HepG2 (cell line): Measurements from ENCODE around the gene UVSSA. TPM values are rescaled to one million over a fixed set of nuclear protein-coding genes. Genes with fewer than 3 reads are reported as not detected.
A peak's percentile ranks its signal among the peaks of the same experiment; 100 is the strongest.

Experiments
- ATF1 ChIP-seq: IDR thresholded peaks from 2 replicates; pipeline ENCODE4 v1.6.1; 2016; ENCODE audit warnings: mild to moderate bottlenecking, control low read depth
- FOXK1 ChIP-seq: sonication (generic); formaldehyde crosslinking; IDR thresholded peaks from 2 replicates; pipeline ENCODE4 v1.4.0; 2020; ENCODE audit warnings: low read depth, missing genetic modification reagents, borderline replicate concordance
- KLF11 ChIP-seq: IDR thresholded peaks from 2 replicates; pipeline ENCODE4 v1.6.1; 2016; ENCODE audit warnings: missing compliant biosample characterization
- NFKB2 ChIP-seq: sonication (generic); formaldehyde crosslinking; IDR thresholded peaks from 2 replicates; pipeline ENCODE4 v1.4.0; 2020; ENCODE audit warnings: missing genetic modification reagents, borderline replicate concordance
- NR1H2 ChIP-seq: sonication (generic); formaldehyde crosslinking; IDR thresholded peaks from 2 replicates; pipeline ENCODE4 v1.8.1; 2022; ENCODE audit warnings: low read depth, missing genetic modification reagents, borderline replicate concordance
- POLR2AphosphoS5 ChIP-seq: IDR thresholded peaks from 2 replicates; pipeline ENCODE4 v1.6.1; 2012; ENCODE audit warnings: low read depth, low read length
- RBM22 ChIP-seq: fragments of 200-400 bp; formaldehyde crosslinking; optimal IDR thresholded peaks from 2 replicates; pipeline ENCODE3; 2017; ENCODE audit warnings: mild to moderate bottlenecking, low read length, moderate library complexity
- SNAPC2 ChIP-seq: sonication (generic); formaldehyde crosslinking; IDR thresholded peaks from 2 replicates; pipeline ENCODE4 v1.8.1; 2022; ENCODE audit warnings: mild to moderate bottlenecking, missing genetic modification reagents
- SRSF4 ChIP-seq: fragments of 200-400 bp; formaldehyde crosslinking; IDR thresholded peaks from one replicate; pipeline ENCODE4 v1.6.1; 2018; ENCODE audit warnings: mild to moderate bottlenecking, low read depth, low read length, moderate library complexity; ENCODE audit not compliant: poor library complexity, severe bottlenecking
- TEAD3 ChIP-seq: optimal IDR thresholded peaks from 2 replicates; pipeline ENCODE3; 2016; ENCODE audit warnings: borderline replicate concordance
- ZNF367 ChIP-seq: sonication (generic); formaldehyde crosslinking; IDR thresholded peaks from 2 replicates; pipeline ENCODE4 v1.4.0; 2020; ENCODE audit warnings: missing genetic modification reagents, borderline replicate concordance
- ZNF501 ChIP-seq: sonication (generic); formaldehyde crosslinking; IDR thresholded peaks from 2 replicates; pipeline ENCODE4 v1.5.1; 2020; ENCODE audit warnings: mild to moderate bottlenecking, moderate library complexity, missing genetic modification reagents
- ZNF543 ChIP-seq: sonication (generic); formaldehyde crosslinking; IDR thresholded peaks from 2 replicates; pipeline ENCODE4 v1.4.0; 2020; ENCODE audit warnings: mild to moderate bottlenecking, missing genetic modification reagents
- ZNF557 ChIP-seq: sonication (generic); formaldehyde crosslinking; IDR thresholded peaks from 2 replicates; pipeline ENCODE4 v1.4.0; 2020; ENCODE audit warnings: missing genetic modification reagents
- ZNF567 ChIP-seq: sonication (generic); formaldehyde crosslinking; IDR thresholded peaks from 2 replicates; pipeline ENCODE4 v1.8.1; 2023; ENCODE audit warnings: mild to moderate bottlenecking, missing genetic modification reagents, borderline replicate concordance
- ZNF615 ChIP-seq: sonication (generic); formaldehyde crosslinking; IDR thresholded peaks from 2 replicates; pipeline ENCODE4 v1.5.0; 2020; ENCODE audit warnings: mild to moderate bottlenecking, missing genetic modification reagents, borderline replicate concordance
- ZNF772 ChIP-seq: sonication (generic); formaldehyde crosslinking; IDR thresholded peaks from 2 replicates; pipeline ENCODE4 v1.5.0; 2020; ENCODE audit warnings: mild to moderate bottlenecking, missing genetic modification reagents
- polyA plus RNA-seq, 8 experiments: library from polyadenylated mRNA; depleted of rRNA in 3 of 8; stranded (reverse) in 7 of 8; unstranded in 1 of 8; fragments of >200 nt; fragmentation: Illumina TruSeq in 4 of 8; extraction: Trizol in 4 of 8; gene quantifications; 2 replicates each; pipeline versions ENCODE4 v1.2.1 to v1.2.3, GENCODE V29; 2011 to 2016; ENCODE audit warnings: low read depth in 4 of 8, missing spikeins in 1 of 8, mixed read lengths in 1 of 8; ENCODE audit not compliant: insufficient read depth in 1 of 8
- total RNA-seq, 5 experiments: library from RNA; depleted of rRNA; stranded (reverse); fragments of >200 nt; fragmentation: Illumina TruSeq; extraction: Trizol; gene quantifications; 2 replicates each; pipeline ENCODE4 v1.2.3, GENCODE V29; 2016; ENCODE audit warnings: low read depth in 1 of 5
- TF ChIP-seq, protein P1 (sequence below): sonication (generic); formaldehyde crosslinking; IDR thresholded peaks from 2 replicates; pipeline ENCODE4 v1.8.0; 2022; ENCODE audit warnings: low read depth, missing genetic modification reagents
- TF ChIP-seq, protein P2 (sequence below): sonication (generic); formaldehyde crosslinking; conservative IDR thresholded peaks from 2 replicates; pipeline ENCODE4 v1.8.0; 2022; ENCODE audit warnings: missing genetic modification reagents
- TF ChIP-seq, protein P3 (sequence below): sonication (generic); formaldehyde crosslinking; IDR thresholded peaks from 2 replicates; pipeline ENCODE4 v1.8.1; 2022; ENCODE audit warnings: low read depth, mild to moderate bottlenecking, missing genetic modification reagents
- TF ChIP-seq, protein P4 (sequence below): sonication (generic); IDR thresholded peaks from 2 replicates; pipeline ENCODE4 v1.6.1; 2016; ENCODE audit warnings: low read depth, borderline replicate concordance

The UVSSA gene
- total and polyA plus RNA-seq, 2 of the 13 experiments (the other 11 are each of a cell fraction or from before 2014, with no cell fraction given): 4.6 to 8.4 TPM

DNA sequence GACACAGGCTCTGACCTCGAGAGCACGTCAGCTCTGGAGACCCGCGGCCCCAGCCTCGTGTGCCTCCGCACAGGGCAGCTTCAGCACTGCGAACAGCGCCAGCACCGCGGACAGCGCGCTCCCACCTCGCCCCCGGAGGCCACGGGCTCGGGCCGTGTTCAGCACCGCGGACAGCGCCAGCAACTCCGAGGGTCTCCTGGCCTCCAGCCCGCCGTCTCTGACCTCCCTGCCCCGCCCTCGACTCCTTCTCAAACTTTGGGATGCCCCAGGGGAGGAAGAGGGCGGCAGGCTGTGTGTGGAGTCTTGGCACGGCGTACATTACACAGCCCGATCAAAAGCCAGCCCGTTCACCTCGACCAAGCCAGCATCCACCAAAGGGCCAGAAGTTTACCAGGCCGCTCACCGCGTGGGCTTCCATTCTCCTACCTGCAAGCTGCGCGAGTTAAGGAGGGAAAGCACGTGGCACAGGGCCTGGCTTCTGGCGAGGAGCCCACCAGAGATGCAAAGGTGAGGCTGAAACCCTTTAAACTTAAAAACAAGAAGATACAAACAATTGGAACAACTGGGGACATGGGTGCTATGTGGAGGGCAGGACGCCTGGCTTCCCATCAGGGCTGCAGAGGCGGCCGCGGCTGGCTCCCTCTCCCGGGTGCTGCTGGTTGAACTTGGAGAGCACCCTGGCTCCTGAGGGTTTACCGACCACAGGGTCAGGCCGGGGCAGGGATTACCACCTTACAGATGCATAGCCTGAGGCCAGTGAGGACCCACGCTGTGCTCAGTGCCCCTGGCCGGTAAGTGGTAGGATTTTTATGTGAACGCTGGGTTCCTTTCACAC lies 63.7 kb downstream of the UVSSA start (continued):
- TF ChIP-seq, protein P1, sequence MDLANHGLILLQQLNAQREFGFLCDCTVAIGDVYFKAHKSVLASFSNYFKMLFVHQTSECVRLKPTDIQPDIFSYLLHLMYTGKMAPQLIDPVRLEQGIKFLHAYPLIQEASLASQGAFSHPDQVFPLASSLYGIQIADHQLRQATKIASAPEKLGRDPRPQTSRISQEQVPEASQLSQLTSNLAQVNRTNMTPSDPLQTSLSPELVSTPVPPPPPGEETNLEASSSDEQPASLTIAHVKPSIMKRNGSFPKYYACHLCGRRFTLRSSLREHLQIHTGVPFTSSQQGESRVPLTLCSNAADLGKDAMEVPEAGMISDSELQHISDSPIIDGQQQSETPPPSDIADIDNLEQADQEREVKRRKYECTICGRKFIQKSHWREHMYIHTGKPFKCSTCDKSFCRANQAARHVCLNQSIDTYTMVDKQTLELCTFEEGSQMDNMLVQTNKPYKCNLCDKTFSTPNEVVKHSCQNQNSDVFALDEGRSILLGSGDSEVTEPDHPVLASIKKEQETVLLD (CRISPR knock-in tag): peak; percentile 99
- TF ChIP-seq SRSF4: no peak
- no peak for TF ChIP-seq POLR2AphosphoS5
- TF ChIP-seq RBM22: no peak
- TF ChIP-seq ZNF615 (CRISPR knock-in tag): peak; percentile 100
- TF ChIP-seq ZNF501 (CRISPR knock-in tag): peak; percentile 100
- TF ChIP-seq KLF11 (CRISPR knock-in tag): peak; percentile 100
- peak; percentile 100 for TF ChIP-seq ZNF367 (CRISPR knock-in tag)
- TF ChIP-seq, protein P2, sequence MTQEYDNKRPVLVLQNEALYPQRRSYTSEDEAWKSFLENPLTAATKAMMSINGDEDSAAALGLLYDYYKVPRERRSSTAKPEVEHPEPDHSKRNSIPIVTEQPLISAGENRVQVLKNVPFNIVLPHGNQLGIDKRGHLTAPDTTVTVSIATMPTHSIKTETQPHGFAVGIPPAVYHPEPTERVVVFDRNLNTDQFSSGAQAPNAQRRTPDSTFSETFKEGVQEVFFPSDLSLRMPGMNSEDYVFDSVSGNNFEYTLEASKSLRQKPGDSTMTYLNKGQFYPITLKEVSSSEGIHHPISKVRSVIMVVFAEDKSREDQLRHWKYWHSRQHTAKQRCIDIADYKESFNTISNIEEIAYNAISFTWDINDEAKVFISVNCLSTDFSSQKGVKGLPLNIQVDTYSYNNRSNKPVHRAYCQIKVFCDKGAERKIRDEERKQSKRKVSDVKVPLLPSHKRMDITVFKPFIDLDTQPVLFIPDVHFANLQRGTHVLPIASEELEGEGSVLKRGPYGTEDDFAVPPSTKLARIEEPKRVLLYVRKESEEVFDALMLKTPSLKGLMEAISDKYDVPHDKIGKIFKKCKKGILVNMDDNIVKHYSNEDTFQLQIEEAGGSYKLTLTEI (CRISPR knock-in tag): peak; percentile 97
- TF ChIP-seq TEAD3 (CRISPR knock-in tag): peak; percentile 95
- no peak for TF ChIP-seq ATF1 (CRISPR knock-in tag)
- peak; percentile 100 for TF ChIP-seq NR1H2 (CRISPR knock-in tag)
- peak; percentile 100 for TF ChIP-seq NFKB2
- TF ChIP-seq, protein P3, sequence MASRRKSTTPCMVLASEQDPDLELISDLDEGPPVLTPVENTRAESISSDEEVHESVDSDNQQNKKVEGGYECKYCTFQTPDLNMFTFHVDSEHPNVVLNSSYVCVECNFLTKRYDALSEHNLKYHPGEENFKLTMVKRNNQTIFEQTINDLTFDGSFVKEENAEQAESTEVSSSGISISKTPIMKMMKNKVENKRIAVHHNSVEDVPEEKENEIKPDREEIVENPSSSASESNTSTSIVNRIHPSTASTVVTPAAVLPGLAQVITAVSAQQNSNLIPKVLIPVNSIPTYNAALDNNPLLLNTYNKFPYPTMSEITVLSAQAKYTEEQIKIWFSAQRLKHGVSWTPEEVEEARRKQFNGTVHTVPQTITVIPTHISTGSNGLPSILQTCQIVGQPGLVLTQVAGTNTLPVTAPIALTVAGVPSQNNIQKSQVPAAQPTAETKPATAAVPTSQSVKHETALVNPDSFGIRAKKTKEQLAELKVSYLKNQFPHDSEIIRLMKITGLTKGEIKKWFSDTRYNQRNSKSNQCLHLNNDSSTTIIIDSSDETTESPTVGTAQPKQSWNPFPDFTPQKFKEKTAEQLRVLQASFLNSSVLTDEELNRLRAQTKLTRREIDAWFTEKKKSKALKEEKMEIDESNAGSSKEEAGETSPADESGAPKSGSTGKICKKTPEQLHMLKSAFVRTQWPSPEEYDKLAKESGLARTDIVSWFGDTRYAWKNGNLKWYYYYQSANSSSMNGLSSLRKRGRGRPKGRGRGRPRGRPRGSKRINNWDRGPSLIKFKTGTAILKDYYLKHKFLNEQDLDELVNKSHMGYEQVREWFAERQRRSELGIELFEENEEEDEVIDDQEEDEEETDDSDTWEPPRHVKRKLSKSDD: peak; percentile 99
- TF ChIP-seq SNAPC2 (CRISPR knock-in tag): peak; percentile 99
- peak; percentile 99 for TF ChIP-seq ZNF567 (CRISPR knock-in tag)
- peak; percentile 100 for TF ChIP-seq FOXK1
- TF ChIP-seq ZNF772 (CRISPR knock-in tag): peak; percentile 100
- peak; percentile 100 for TF ChIP-seq ZNF557 (CRISPR knock-in tag)
- TF ChIP-seq ZNF543 (CRISPR knock-in tag): peak; percentile 100
- TF ChIP-seq, protein P4, sequence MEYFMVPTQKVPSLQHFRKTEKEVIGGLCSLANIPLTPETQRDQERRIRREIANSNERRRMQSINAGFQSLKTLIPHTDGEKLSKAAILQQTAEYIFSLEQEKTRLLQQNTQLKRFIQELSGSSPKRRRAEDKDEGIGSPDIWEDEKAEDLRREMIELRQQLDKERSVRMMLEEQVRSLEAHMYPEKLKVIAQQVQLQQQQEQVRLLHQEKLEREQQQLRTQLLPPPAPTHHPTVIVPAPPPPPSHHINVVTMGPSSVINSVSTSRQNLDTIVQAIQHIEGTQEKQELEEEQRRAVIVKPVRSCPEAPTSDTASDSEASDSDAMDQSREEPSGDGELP: no peak
